HG02840 (cell line): ENCODE data around the gene KAT14.
"Not testable (repeated sequence)": the region's sequence is repeated elsewhere in the genome, so short reads cannot be mapped to it uniquely, and the experiment has no call there.

Experiments
- ATAC-seq: cut with Tn5 transposase; IDR thresholded peaks from one replicate; pipeline ENCODE4 v1.9.1; 2021; ENCODE audit warnings: mild to moderate bottlenecking, moderate library complexity, moderate number of reproducible peaks; ENCODE audit not compliant: unreplicated experiment, low FRiP score

KAT14 gene

GRCh38 chr20:18137412-18138265 is at the start of gene KAT14, which contains the start of gene PET117:
KAT14 (plus strand) TSS chr20:18137863; CDS start chr20:18142661, 4,798 bp downstream.
PET117 (plus strand) TSS chr20:18137863; CDS start chr20:18137956, 93 bp downstream.
- ATAC-seq: peak; percentile 92

- ATAC-seq: not testable (repeated sequence)
Observed at GRCh38 chr20:18088298-18088697, 49.4 kb upstream of the KAT14 start.

GRCh38 chr20:18088841-18089240 is 48.8 kb upstream of the KAT14 start:
- not testable (repeated sequence) for ATAC-seq

GRCh38 chr20:18090044-18090443 is 47.6 kb upstream of the KAT14 start:
- ATAC-seq: no peak

GRCh38 chr20:18090477-18090876 is 47.2 kb upstream of the KAT14 start:
- no peak for ATAC-seq

GRCh38 chr20:18091623-18092022 is 46.0 kb upstream of the KAT14 start:
- ATAC-seq: no peak

GRCh38 chr20:18092890-18093289 is 44.8 kb upstream of the KAT14 start:
- no peak for ATAC-seq

- no peak for ATAC-seq
Observed at GRCh38 chr20:18093388-18093787, 44.3 kb upstream of the KAT14 start.

GRCh38 chr20:18094191-18094590 is 43.5 kb upstream of the KAT14 start:
- no peak for ATAC-seq

- ATAC-seq: not testable (repeated sequence)
Observed at GRCh38 chr20:18100569-18100968, 37.1 kb upstream of the KAT14 start.

- no peak for ATAC-seq
Observed at GRCh38 chr20:18101125-18101810, 36.4 kb upstream of the KAT14 start.

- no peak for ATAC-seq
Observed at GRCh38 chr20:18103497-18103896, 34.2 kb upstream of the KAT14 start.

GRCh38 chr20:18108326-18108725 is 29.3 kb upstream of the KAT14 start:
- no peak for ATAC-seq

GRCh38 chr20:18128574-18128973 is 9.1 kb upstream of the KAT14 start:
- ATAC-seq: not testable (repeated sequence)

- no peak for ATAC-seq
Observed at GRCh38 chr20:18132663-18133062, 5.0 kb upstream of the KAT14 start.

- ATAC-seq: no peak
Observed at GRCh38 chr20:18133962-18134361, 3.7 kb upstream of the KAT14 start.

GRCh38 chr20:18138266-18138582 is 561 bp downstream of the KAT14 start:
- no peak for ATAC-seq

- no peak for ATAC-seq
Observed at GRCh38 chr20:18138639-18139583, 1.2 kb downstream of the KAT14 start.

GRCh38 chr20:18139832-18140231 is 2.2 kb downstream of the KAT14 start:
- no peak for ATAC-seq

- ATAC-seq: no peak
Observed at GRCh38 chr20:18144541-18145099, 7.0 kb downstream of the KAT14 start.
